Myocyte (in vitro differentiated cells): ENCODE measurements around the gene DKKL1. TPM values are rescaled to one million over a fixed set of nuclear protein-coding genes. Genes with fewer than 3 reads are reported as not detected.

Experiments used
- DNase-seq: peaks from one replicate; pipeline ENCODE4 v3.0.0-alpha.2; 2012; ENCODE audit warnings: low read depth
- total RNA-seq: library from RNA; depleted of rRNA; stranded (reverse); fragments of >200 nt; gene quantifications from 2 replicates; pipeline ENCODE4 v1.2.3, GENCODE V29; 2014

Gene DKKL1
- total RNA-seq, 1 donor from 2014 or later: 2.4 TPM

DNA sequence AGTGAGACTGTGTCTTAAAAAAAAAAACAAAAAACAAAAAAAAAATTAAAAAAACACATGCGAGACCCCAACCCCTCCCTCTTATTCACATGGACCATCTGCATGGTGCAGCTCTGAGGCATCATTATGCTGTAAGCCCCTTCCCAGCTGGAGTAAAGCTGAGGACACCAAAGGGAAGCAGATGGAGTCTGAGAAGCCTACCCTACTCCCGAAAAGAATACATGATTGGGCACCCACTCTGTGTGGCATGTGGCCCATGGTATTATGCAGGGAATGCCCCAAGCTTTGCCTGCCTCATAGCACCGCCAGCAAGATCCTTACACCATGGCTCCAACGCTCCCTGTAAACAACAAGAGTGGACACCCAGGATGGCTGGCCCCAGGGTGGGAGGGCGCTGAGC is 54.8 kb downstream of the DKKL1 start:
- DNase-seq: no peak

DNA sequence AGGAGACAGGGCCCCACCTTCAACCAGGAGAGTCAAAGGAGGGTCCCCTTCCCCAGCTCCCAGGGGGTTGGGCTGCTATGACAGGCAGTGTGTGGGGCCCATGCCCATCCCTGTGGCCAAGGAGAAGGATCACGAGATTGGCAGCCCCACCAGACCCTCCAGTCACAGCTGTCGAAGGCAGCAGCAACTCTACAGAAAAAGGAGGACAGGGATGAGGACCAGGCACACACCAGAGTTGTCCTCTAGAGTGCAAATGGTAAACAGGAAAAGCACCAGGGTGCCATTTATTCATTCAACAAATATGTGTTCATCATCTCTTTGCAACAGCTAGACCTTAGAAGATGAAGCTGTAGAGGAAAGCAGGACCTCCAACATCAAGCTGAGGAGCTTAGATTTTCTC is 55.5 kb downstream of the DKKL1 start:
- no peak for DNase-seq

DNA sequence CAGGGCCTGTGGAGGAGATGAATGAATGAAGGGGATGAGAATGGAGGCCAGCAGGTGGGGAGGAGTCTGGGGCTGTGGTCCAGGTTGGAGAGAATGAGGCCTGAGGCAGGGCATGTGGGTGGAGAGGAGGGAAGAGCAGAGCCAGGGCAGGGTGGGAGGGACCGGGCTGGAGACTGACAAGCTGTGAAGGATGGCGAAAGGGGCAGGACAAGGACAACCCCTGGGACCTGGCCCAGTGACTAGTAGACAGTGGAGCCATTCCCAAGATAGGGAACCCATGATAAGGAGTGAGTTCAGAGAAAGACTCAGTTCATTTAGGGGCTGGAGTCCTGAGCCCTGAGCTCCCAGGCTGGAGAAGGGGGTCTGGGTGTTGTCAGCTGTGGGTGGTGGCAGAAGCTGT is 56.5 kb downstream of the DKKL1 start:
- DNase-seq: no peak

DNA sequence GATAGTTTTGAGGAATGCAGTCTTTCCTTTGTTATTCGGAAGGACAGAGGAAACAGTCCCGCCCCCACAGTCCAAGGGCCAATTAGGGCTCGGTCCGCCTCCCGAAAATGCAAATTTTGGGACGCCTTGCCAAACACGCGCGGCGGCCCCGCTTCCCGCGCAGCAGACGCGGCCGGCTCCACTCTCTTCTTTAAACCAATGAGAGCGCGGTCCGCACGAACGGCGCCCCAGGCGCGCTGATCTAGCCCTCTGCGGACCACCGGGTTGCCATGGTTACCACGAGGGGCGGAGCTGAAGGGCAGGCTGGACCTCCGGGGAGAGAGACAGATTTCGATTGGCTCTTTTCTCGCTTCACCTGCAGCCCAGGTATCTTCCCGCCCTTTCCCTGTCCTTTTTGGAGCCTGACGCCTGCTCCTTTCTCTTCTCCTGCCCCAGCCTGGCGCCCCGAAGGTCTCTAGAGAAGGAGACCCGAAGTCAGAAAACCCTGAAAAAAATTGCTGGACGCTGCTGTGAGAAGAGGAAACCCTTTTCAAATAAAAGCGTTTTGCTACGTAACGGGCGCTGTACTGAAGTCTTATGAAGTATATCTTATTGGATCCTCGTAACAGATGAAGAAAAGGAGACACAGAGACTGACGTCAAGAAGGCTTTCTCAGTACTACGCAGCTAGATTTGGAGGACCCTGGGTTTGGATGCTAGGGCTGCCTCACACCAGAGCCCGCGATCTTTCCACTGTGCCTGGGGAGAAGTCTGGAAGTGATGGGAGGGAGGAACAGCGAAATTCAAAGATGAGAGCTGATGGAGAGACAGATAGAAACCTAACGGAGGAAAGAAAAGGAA is 57.6 kb downstream of the DKKL1 start:
- DNase-seq: peak; percentile 61

DNA sequence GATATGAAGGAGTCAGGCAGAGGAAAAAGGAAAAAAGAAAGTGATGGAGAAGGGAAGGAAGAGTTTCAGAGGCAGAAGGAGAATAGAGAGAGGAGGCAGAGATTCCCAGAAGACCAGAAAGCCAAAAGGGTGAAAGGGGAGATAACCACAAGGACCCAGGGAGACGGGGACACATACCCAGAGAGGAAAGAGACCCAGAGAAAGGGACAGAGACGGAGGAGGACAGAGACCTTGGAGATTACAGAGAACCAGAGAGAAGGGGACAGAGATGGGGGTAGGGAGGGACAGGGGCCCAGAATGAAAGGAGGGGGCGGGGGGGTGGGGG is 58.2 kb downstream of the DKKL1 start:
- no peak for DNase-seq

GRCh38 chr19:49422407-49423070 is 58.9 kb downstream of the DKKL1 start:
- DNase-seq: no peak

GRCh38 chr19:49423071-49423984 is 59.7 kb downstream of the DKKL1 start, which contains the start of gene PTH2:
TSS of gene PTH2 (minus strand) at chr19:49423441. CDS start at chr19:49423339, 102 bp downstream.
- no peak for DNase-seq

DNA sequence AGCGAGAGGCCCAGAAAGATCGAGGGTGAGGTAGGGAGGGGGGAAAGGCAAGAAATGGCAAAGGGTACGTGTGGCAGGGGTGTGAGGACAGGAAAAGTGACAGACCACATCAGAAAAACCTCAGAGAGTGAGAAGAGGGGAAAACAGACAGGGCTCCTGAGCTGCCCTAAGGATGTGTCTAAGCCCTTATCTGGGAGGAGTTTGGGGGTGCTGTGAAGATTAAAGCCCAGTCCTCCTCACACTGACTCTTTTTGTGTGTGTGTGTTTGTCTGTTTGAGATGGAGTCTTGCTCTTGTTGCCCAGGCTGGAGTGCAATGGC is 60.3 kb downstream of the DKKL1 start:
- DNase-seq: no peak

Other genes with a start within 250 kb of the DKKL1 start
- gene LIN7B, start 249.5 kb upstream of the DKKL1 start, total RNA-seq: 22.1 and 44.2 TPM in 2 replicates
- gene C19orf73, start 244.7 kb upstream of the DKKL1 start, total RNA-seq: not detected in 2 replicates
- gene PPFIA3, start 244.3 kb upstream of the DKKL1 start, total RNA-seq: 10.2 and 12.5 TPM in 2 replicates
- gene HRC, start 208.5 kb upstream of the DKKL1 start, total RNA-seq: 375 and 578 TPM in 2 replicates
- gene TRPM4, start 206.1 kb upstream of the DKKL1 start, total RNA-seq: 14.3 and 18.6 TPM in 2 replicates
- 0.51 and 2.0 TPM in 2 replicates for gene SLC6A16, start 38.7 kb upstream of the DKKL1 start, total RNA-seq
- gene CD37, start 28.5 kb upstream of the DKKL1 start, total RNA-seq: not detected in 2 replicates
- 43.8 and 45.3 TPM in 2 replicates for gene TEAD2, start 1.5 kb upstream of the DKKL1 start, total RNA-seq
- gene KASH5, start 24.4 kb downstream of the DKKL1 start, total RNA-seq: not detected in 2 replicates
- not detected in 2 replicates for gene PTH2, start 59.6 kb downstream of the DKKL1 start, total RNA-seq
- gene GFY, start 61.5 kb downstream of the DKKL1 start, total RNA-seq: not detected in 2 replicates
- 0.05 and 0.31 TPM in 2 replicates for gene SLC17A7, start 77.7 kb downstream of the DKKL1 start, total RNA-seq
- gene PIH1D1, start 87.9 kb downstream of the DKKL1 start, total RNA-seq: 53.7 and 59.3 TPM in 2 replicates
- 14.4 and 17.3 TPM in 2 replicates for gene ALDH16A1, start 89.3 kb downstream of the DKKL1 start, total RNA-seq
- 2.6 and 3.4 TPM in 2 replicates for gene FLT3LG, start 110.3 kb downstream of the DKKL1 start, total RNA-seq
- gene RPL13A, start 123.7 kb downstream of the DKKL1 start, total RNA-seq: 1,470 and 1,688 TPM in 2 replicates
- gene RPS11, start 132.6 kb downstream of the DKKL1 start, total RNA-seq: 1,718 and 2,274 TPM in 2 replicates
- 111 and 122 TPM in 2 replicates for gene FCGRT, start 148.8 kb downstream of the DKKL1 start, total RNA-seq
- 102 and 136 TPM in 2 replicates for gene RCN3, start 164.1 kb downstream of the DKKL1 start, total RNA-seq
- gene NOSIP, start 216.7 kb downstream of the DKKL1 start, total RNA-seq: 51.3 and 68.7 TPM in 2 replicates
- gene PRRG2, start 217.4 kb downstream of the DKKL1 start, total RNA-seq: 0.16 TPM in 1 of 2 replicates, not detected in the other
- gene PRR12, start 227.3 kb downstream of the DKKL1 start, total RNA-seq: 3.2 and 4.4 TPM in 2 replicates